NCI-H1048 (cell line): ENCODE measurements around the gene PTPRR.

Experiments used
- DNase-seq: peaks from one replicate; lab custom pipeline; 2025; lab: John Stamatoyannopoulos, UW

PTPRR gene

DNA sequence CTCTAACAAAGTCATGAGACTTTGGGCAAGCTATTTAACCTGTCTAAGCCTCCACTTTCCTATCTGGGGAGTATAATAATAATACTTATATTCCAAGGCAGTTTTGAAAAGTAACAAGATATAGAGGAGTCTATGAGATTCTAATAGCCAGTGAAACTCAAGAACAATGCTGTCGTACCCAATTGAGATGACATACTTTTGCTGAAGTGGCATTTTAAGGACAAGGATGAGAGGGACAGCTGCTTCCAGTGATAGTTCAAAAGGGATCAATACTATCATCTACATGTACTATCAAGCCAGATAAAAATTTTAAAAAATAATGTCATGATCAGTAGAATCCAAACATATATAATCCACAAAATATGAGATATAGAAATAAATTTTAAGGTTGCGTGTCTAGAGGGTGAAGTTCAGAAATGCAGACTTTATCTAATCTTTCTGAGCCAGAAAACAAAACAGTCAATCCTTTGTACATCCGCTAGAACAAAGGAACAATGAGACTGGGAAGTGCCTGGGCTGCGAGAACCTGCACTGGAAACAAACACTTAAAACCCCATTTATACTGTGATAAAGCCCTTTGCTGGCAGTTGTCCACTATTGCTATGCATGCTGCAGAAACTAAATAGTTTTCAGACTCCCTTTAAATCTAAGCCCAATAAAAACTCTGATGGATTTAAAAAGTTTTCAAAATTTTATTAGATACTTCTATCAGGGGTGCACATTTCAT, 321.9 kb downstream of the PTPRR start:
- DNase-seq: no peak

DNA sequence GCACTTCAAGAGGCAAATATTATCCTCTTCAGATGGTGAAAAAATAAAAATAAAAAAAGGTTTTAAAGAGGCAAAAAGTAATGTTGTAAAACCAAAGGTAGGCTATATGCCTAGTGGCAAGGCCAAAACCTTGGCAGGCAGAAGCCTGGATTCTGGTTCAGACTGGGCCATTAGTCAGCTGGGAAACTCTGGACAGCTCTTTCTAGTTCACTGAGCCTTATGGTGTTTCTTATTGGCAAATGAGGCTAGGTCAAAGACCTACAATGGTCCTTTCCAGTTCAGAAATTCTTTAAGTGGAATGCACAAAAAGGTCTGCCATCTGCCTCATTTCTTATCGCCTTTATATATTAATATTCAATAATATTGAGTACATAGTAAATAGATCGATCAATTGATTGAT, 327.9 kb downstream of the PTPRR start:
- DNase-seq: no peak

DNA sequence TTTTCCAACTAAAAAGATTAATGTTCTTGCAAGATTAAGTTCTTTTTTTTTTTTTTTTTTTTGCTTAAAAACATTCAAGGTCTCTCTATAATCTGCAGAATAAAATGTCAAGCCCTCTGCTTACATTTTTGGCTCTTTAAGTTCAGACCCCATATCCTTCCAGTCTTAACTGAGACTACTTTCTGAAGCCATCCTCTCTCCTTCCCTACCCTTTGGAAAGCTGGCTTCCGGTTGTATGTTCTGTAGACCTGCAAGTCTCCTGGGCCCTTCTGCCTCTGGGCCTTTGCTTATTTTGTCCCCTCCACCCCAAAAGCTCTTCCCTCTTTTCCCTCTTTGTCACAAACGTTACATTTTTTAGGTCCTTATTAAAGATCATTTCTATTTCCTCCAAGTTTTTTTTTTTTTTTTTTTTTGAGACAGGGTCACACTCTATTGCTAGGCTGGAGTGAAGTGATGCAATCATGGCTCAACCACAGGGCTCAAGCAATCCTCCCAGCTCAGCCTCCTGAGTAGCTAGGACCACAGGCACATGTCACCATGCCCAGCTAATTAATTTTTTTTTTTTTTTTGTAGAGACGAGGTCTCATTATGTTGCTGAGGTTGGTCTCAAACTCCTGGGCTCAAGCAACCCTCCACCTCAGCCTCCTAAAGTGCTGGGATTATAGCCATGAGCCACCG, 329.9 kb downstream of the PTPRR start:
- no peak for DNase-seq

DNA sequence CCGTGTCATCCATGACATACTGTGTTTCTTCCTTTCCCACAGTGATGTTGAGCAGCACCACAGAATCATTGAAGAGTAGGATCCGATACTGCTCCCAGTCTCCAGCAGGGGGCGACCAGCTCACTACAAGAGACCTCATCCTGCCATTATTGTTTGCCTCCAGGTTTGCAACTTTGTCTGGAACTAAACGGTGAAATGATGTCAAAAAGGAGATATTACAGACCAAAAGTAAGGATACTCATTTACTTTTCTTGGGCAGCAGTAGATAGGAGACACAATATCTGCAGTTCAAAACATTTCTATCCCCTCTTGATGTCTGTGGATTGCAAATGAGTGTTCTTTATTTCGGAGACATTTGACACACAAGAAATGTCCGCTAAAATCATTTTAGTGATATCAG, 330.5 kb downstream of the PTPRR start:
- DNase-seq: no peak
